HEK293 (cell line): ENCODE measurements around the gene MPPE1.

ENCODE experiments used
- CTCF ChIA-PET: fragments of 350-600 bp; formaldehyde crosslinking; extraction: SDS; loops from one replicate; lab custom pipeline; 2021; ENCODE audit warnings: antibody characterized with exemption; lab: Yijun Ruan, JAX
- POLR2A ChIA-PET: fragments of 300-600 bp; formaldehyde crosslinking; extraction: SDS; loops from one replicate; lab custom pipeline; 2020; ENCODE audit warnings: antibody characterized with exemption, inconsistent platforms; lab: Yijun Ruan, JAX
- H3K27ac ChIP-seq: fragments of 200-500 bp; sonication (Bioruptor generic); 2 replicates; pipeline ENCODE4 v1.5.1; 2014; ENCODE audit warnings: low read depth, low read length, control low read depth, inconsistent platforms; ENCODE audit errors: extremely low read depth
- H3K36me3 ChIP-seq, 2 experiments: fragments of 200-500 bp in 1 of 2; sonication (Bioruptor generic) in 1 of 2; 1 replicate in 1 of 2; 2 replicates in 1 of 2; pipeline ENCODE4 v1.5.1; 2014 to 2017; ENCODE audit warnings: inconsistent platforms in 2 of 2, low read length in 2 of 2; ENCODE audit not compliant: control insufficient read depth in 2 of 2, insufficient read depth in 1 of 2
- H3K4me1 ChIP-seq: fragments of 200-500 bp; sonication (Bioruptor generic); 2 replicates; pipeline ENCODE4 v1.5.1; 2014; ENCODE audit warnings: mild to moderate bottlenecking, low read length, inconsistent platforms; ENCODE audit not compliant: control insufficient read depth, insufficient read depth
- H3K4me3 ChIP-seq: 2 replicates; pipeline ENCODE4 v1.5.1; 2011; ENCODE audit warnings: low read depth, mild to moderate bottlenecking, control low read depth, low read length, moderate library complexity
- H3K9me3 ChIP-seq: fragments of 200-500 bp; sonication (Bioruptor generic); 2 replicates; pipeline ENCODE4 v1.5.1; 2014; ENCODE audit warnings: low read depth, low read length, inconsistent platforms; ENCODE audit not compliant: control insufficient read depth, insufficient read depth
- GFI1B ChIP-seq: fragments of 450-650 bp; formaldehyde crosslinking; IDR thresholded peaks from 2 replicates; pipeline ENCODE4 v1.5.1; 2016; ENCODE audit warnings: missing biosample characterization, missing genetic modification characterization
- GLI2 ChIP-seq: fragments of 450-650 bp; formaldehyde crosslinking; IDR thresholded peaks from 2 replicates; pipeline ENCODE4; 2017; ENCODE audit warnings: missing biosample characterization, missing genetic modification characterization, low read depth, borderline replicate concordance
- MZF1 ChIP-seq: fragments of 450-650 bp; formaldehyde crosslinking; IDR thresholded peaks from 2 replicates; pipeline ENCODE4 v1.5.1; 2017; ENCODE audit warnings: missing biosample characterization, missing genetic modification characterization, borderline replicate concordance
- REPIN1 ChIP-seq: fragments of 450-650 bp; formaldehyde crosslinking; IDR thresholded peaks from 2 replicates; pipeline ENCODE4 v1.5.1; 2017; ENCODE audit warnings: missing biosample characterization, missing genetic modification characterization, low read depth
- SCRT2 ChIP-seq: fragments of 450-650 bp; formaldehyde crosslinking; IDR thresholded peaks from 2 replicates; pipeline ENCODE4 v1.5.1; 2016; ENCODE audit warnings: missing biosample characterization, missing genetic modification characterization
- ZEB2 ChIP-seq: fragments of 450-650 bp; formaldehyde crosslinking; IDR thresholded peaks from 2 replicates; pipeline ENCODE4 v1.5.1; 2016; ENCODE audit warnings: missing biosample characterization, missing genetic modification characterization
- ZNF133 ChIP-seq: fragments of 450-650 bp; formaldehyde crosslinking; IDR thresholded peaks from 2 replicates; pipeline ENCODE4 v1.5.1; 2016; ENCODE audit warnings: missing biosample characterization, missing genetic modification characterization
- ZNF155 ChIP-seq: fragments of 450-650 bp; formaldehyde crosslinking; IDR thresholded peaks from 2 replicates; pipeline ENCODE4 v1.5.1; 2016; ENCODE audit warnings: missing biosample characterization, missing genetic modification characterization
- ZNF16 ChIP-seq: fragments of 450-650 bp; formaldehyde crosslinking; IDR thresholded peaks from 2 replicates; pipeline ENCODE4 v1.5.1; 2016; ENCODE audit warnings: low read depth, missing biosample characterization, missing genetic modification characterization
- ZNF221 ChIP-seq: fragments of 450-650 bp; formaldehyde crosslinking; IDR thresholded peaks from 2 replicates; pipeline ENCODE4 v1.5.1; 2017; ENCODE audit warnings: missing biosample characterization, missing genetic modification characterization, borderline replicate concordance
- ZNF510 ChIP-seq: fragments of 450-650 bp; formaldehyde crosslinking; IDR thresholded peaks from 2 replicates; pipeline ENCODE4 v1.5.1; 2018; ENCODE audit warnings: mild to moderate bottlenecking, missing genetic modification characterization, missing biosample characterization; ENCODE audit not compliant: insufficient replicate concordance
- ZNF514 ChIP-seq: fragments of 450-650 bp; formaldehyde crosslinking; IDR thresholded peaks from 2 replicates; pipeline ENCODE4 v1.5.1; 2016; ENCODE audit warnings: missing biosample characterization, missing genetic modification characterization
- ZNF530 ChIP-seq: fragments of 450-650 bp; formaldehyde crosslinking; IDR thresholded peaks from 2 replicates; pipeline ENCODE4 v1.5.1; 2016; ENCODE audit warnings: low read depth, missing biosample characterization, missing genetic modification characterization
- ZNF596 ChIP-seq: fragments of 450-650 bp; IDR thresholded peaks from 2 replicates; pipeline ENCODE4 v1.5.0; 2018; ENCODE audit warnings: missing biosample characterization, mild to moderate bottlenecking, missing genetic modification characterization, moderate library complexity
- ZNF707 ChIP-seq: fragments of 450-650 bp; formaldehyde crosslinking; IDR thresholded peaks from 2 replicates; pipeline ENCODE4 v1.5.1; 2016; ENCODE audit warnings: missing biosample characterization, missing genetic modification characterization
- TF ChIP-seq, protein P1 (sequence below): fragments of 450-650 bp; formaldehyde crosslinking; IDR thresholded peaks from 2 replicates; pipeline ENCODE4 v1.5.1; 2016; ENCODE audit warnings: missing biosample characterization, missing genetic modification characterization

Gene MPPE1

DNA sequence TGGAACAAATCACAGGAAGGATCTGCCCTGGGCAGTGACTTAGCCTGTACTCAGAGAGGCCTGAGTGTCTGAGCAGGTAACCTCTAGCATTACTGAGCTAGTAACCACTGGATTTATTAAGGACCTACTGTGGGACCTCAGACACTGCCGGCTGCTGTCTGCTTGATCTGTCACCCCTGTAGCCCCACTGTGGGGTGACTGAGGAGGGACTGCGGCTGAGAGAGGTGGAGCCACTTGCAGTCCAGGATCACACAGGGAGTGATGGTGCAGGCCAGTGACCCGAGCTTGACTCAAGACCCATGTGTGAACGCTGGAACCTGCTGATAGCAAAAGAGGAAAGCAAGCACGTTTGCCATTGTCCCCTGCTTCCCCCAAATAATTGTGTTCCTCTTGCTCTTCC is 41.4 kb downstream of the MPPE1 start (continued):
- no peak for TF ChIP-seq ZNF16 (tag by site-specific recombination)
- TF ChIP-seq SCRT2: no peak
- no peak for TF ChIP-seq ZNF133
- no peak for TF ChIP-seq ZNF221 (tag by site-specific recombination)
- no peak for TF ChIP-seq ZNF707
- no peak for TF ChIP-seq ZNF155
- TF ChIP-seq, all 188 proteins: peak for 0

DNA sequence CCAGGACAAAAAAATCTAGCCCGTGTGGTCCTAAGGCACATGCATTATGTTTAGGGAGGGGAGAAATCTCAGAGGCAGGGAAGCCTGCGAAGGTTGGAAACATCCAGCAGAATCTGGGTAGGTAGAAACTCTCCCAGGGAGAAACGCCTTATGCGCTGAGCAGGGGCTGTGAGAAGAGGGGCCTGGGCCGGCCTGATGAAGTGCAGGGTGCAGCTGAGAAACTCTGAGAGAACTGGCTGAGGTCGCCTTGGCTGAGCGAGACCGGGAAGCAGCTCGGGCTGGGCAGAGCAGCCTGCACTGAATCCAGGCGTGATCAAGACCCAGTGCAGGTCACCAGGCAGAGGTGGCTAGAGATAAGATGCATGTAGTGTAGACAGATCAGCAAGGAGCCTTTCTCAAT is 41.8 kb downstream of the MPPE1 start:
- TF ChIP-seq REPIN1 (tag by site-specific recombination) (no peak), GLI2 (tag by site-specific recombination) (no peak), ZNF596 (tag by site-specific recombination) (no peak)
- TF ChIP-seq, protein P1, sequence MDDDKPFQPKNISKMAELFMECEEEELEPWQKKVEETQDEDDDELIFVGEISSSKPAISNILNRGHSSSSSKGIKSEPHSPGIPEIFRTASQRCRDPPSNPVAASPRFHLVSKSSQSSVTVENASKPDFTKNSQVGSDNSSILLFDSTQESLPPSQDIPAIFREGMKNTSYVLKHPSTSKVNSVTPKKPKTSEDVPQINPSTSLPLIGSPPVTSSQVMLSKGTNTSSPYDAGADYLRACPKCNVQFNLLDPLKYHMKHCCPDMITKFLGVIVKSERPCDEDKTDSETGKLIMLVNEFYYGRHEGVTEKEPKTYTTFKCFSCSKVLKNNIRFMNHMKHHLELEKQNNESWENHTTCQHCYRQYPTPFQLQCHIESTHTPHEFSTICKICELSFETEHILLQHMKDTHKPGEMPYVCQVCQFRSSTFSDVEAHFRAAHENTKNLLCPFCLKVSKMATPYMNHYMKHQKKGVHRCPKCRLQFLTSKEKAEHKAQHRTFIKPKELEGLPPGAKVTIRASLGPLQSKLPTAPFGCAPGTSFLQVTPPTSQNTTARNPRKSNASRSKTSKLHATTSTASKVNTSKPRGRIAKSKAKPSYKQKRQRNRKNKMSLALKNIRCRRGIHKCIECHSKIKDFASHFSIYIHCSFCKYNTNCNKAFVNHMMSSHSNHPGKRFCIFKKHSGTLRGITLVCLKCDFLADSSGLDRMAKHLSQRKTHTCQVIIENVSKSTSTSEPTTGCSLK (tag by site-specific recombination): no peak
- Histone ChIP-seq H3K9me3 (no peaks in the 10 kb centered on the region), H3K27ac (no peak overlapping the region), H3K4me1 (no peaks in the 10 kb centered on the region), H3K4me3 (no peak overlapping the region), H3K36me3 (peaks cover 0 to 11% of the 10 kb centered on the region in 2 experiments; a peak in 1 of 3 replicates)
- ChIA-PET POLR2A (no interaction called here), CTCF (interaction anchor here (0.6 kb wide), 2 partner anchors 14 to 48 kb away, joined by 3 read pairs; no protein-coding TSS in a partner anchor)

DNA sequence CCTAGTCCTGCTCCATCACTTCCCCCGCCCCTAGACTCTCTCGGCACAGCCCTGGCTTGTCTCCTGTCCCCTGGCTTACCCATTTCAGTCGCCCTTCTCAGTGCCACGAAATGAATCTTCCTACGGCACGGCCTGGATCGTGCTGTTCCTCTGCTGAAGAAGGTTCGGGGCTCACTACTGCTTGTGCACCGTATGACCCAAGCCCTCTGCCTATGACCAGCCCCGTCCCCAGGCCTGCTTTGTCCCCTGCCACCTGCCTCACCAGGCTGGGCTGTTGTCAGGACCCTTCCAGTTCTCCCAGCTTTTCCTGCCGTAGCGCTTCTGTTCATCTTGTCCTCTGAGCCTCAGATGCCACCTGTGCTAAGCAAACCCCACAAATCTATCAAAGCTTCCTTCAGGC is 43.0 kb downstream of the MPPE1 start:
- H3K27ac ChIP-seq: no peak overlapping the region
- ChIA-PET CTCF (interaction anchor here (0.8 kb wide), 1 partner anchor 166 kb away, joined by 5 read pairs; no protein-coding TSS in a partner anchor), POLR2A (no interaction called here)
- H3K36me3 ChIP-seq: peaks cover 0 to 11% of the 10 kb centered on the region in 2 experiments; a peak in 1 of 3 replicates
- no peaks in the 10 kb centered on the region for H3K9me3 ChIP-seq
- H3K4me1 ChIP-seq: no peaks in the 10 kb centered on the region
- H3K4me3 ChIP-seq: no peak overlapping the region
- no peak for TF ChIP-seq ZNF510 (tag by site-specific recombination)

DNA sequence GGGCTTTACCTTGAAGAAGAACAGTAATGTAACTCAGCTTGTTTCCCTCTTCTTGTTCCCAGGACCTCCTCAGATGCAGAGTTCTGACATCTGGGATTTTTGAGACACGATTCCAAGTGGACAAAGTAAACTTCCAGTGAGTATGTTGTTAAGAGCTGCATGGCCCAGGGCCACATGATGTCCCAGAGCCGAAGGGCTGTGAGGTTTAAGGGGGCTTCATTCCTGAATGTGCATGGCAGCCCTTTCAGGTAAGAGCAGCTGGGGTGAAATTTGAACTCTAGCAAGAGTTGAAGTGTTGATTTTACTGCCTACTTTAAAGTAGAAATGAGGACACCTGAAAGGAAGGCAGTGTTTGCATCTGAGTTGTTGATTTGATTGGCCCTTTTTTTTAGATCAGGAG is 43.6 kb downstream of the MPPE1 start:
- no peak overlapping the region for H3K27ac ChIP-seq
- H3K36me3 ChIP-seq: peaks cover 0 to 9% of the 10 kb centered on the region in 2 experiments; a peak in 1 of 3 replicates
- H3K4me1 ChIP-seq: no peaks in the 10 kb centered on the region
- POLR2A ChIA-PET: no interaction called here
- TF ChIP-seq ZEB2 (tag by site-specific recombination) (no peak), ZNF514 (tag by site-specific recombination) (no peak), MZF1 (tag by site-specific recombination) (no peak), GFI1B (tag by site-specific recombination) (no peak), ZNF530 (tag by site-specific recombination) (no peak)
- CTCF ChIA-PET: interaction anchor here (0.7 to 0.9 kb wide), 2 partner anchors 130 to 132 kb away, joined by 4 to 7 read pairs; no protein-coding TSS in a partner anchor
- no peaks in the 10 kb centered on the region for H3K9me3 ChIP-seq
- no peak overlapping the region for H3K4me3 ChIP-seq
